CD14-positive monocyte (primary cell): ENCODE measurements around the gene LRRK1. TPM values are rescaled to one million over a fixed set of nuclear protein-coding genes. Genes with fewer than 3 reads are reported as not detected.
"Not testable (repeated sequence)": the region's sequence is repeated elsewhere in the genome, so short reads cannot be mapped to it uniquely, and the experiment has no call there.

ENCODE experiments used
- DNase-seq, 3 donors: peaks; one replicate each; pipeline ENCODE4 v3.0.0-alpha.2; 2011 to 2022
- H2AFZ ChIP-seq: 2 replicates; pipeline ENCODE4 v1.6.0; 2012; ENCODE audit warnings: mild to moderate bottlenecking, low read depth, low read length, inconsistent platforms; ENCODE audit not compliant: insufficient read depth, poor library complexity, severe bottlenecking
- H3K27ac ChIP-seq, 2 donors: 1 replicate in 1 of 2; 2 replicates in 1 of 2; pipeline ENCODE4 v1.5.1; 2012 to 2013; ENCODE audit warnings: low read length in 2 of 2, control low read depth in 1 of 2, inconsistent platforms in 1 of 2, low read depth in 1 of 2, mild to moderate bottlenecking in 1 of 2
- H3K27me3 ChIP-seq, 2 donors: one replicate each; pipeline versions ENCODE4 v1.6.0 to v1.6.1; 2011 to 2013; ENCODE audit warnings: low read length in 2 of 2; ENCODE audit not compliant: control insufficient read depth in 2 of 2, insufficient read depth in 2 of 2
- H3K36me3 ChIP-seq, 2 donors: replicated peaks in 1 of 2; 1 replicate in 1 of 2; 2 replicates in 1 of 2; pipeline versions ENCODE4 v1.5.1 to v1.6.1; 2012 to 2013; ENCODE audit warnings: low read length in 2 of 2, control low read depth in 1 of 2, inconsistent platforms in 1 of 2, mild to moderate bottlenecking in 1 of 2; ENCODE audit not compliant: insufficient read depth in 2 of 2, control insufficient read depth in 1 of 2
- H3K4me1 ChIP-seq, 2 donors: 1 replicate in 1 of 2; 2 replicates in 1 of 2; pipeline versions ENCODE4 v1.5.1 to v1.6.1; 2012 to 2013; ENCODE audit warnings: low read length in 2 of 2, control low read depth in 1 of 2, inconsistent platforms in 1 of 2, mild to moderate bottlenecking in 1 of 2, moderate library complexity in 1 of 2; ENCODE audit not compliant: insufficient read depth in 2 of 2, control insufficient read depth in 1 of 2
- H3K4me2 ChIP-seq: replicated peaks from 2 replicates; pipeline ENCODE3; 2012; ENCODE audit warnings: low read length, moderate library complexity, mild to moderate bottlenecking; ENCODE audit not compliant: poor library complexity, severe bottlenecking; ENCODE audit errors: extremely low read depth
- H3K4me3 ChIP-seq, 3 experiments: fragments of 200-600 bp in 1 of 3; sonication (generic) in 1 of 3; replicated peaks in 1 of 3; 1 replicate in 2 of 3; 2 replicates in 1 of 3; pipeline ENCODE4 v1.5.1; 2011 to 2013; ENCODE audit warnings: low read length in 3 of 3, mild to moderate bottlenecking in 3 of 3, control low read depth in 2 of 3, low read depth in 2 of 3, inconsistent platforms in 1 of 3, moderate library complexity in 1 of 3
- H3K79me2 ChIP-seq: 2 replicates; pipeline ENCODE4 v1.6.0; 2012; ENCODE audit warnings: mild to moderate bottlenecking, control low read depth, inconsistent platforms, low read length, moderate library complexity; ENCODE audit not compliant: insufficient read depth
- H3K9ac ChIP-seq: 2 replicates; pipeline ENCODE4 v1.6.0; 2017; ENCODE audit warnings: low read length, mild to moderate bottlenecking; ENCODE audit not compliant: insufficient read depth, poor library complexity, severe bottlenecking
- H3K9me3 ChIP-seq, 2 donors: replicated peaks in 1 of 2; 1 replicate in 1 of 2; 2 replicates in 1 of 2; pipeline versions ENCODE4 v1.5.1 to v1.6.1; 2012 to 2013; ENCODE audit warnings: low read length in 2 of 2, control low read depth in 1 of 2; ENCODE audit not compliant: control insufficient read depth in 1 of 2, insufficient read depth in 1 of 2
- H4K20me1 ChIP-seq: 2 replicates; pipeline ENCODE4 v1.6.0; 2012; ENCODE audit warnings: mild to moderate bottlenecking, low read length, control low read depth, moderate library complexity; ENCODE audit not compliant: insufficient read depth
- H3K27ac Mint-ChIP-seq, 7 donors: one replicate each; pipeline ENCODE4 v1.8.0; 2020; ENCODE audit warnings: mild to moderate bottlenecking in 7 of 7, mixed read lengths in 7 of 7, moderate library complexity in 6 of 7, inconsistent platforms in 2 of 7
- H3K27me3 Mint-ChIP-seq, 3 donors: one replicate each; pipeline ENCODE4 v1.8.0; 2021 to 2022; ENCODE audit warnings: low read depth in 3 of 3, mild to moderate bottlenecking in 3 of 3, mixed read lengths in 3 of 3, moderate library complexity in 3 of 3, inconsistent platforms in 1 of 3
- H3K36me3 Mint-ChIP-seq, 2 donors: one replicate each; pipeline ENCODE4 v1.8.0; 2020; ENCODE audit warnings: mixed read lengths in 2 of 2, inconsistent platforms in 1 of 2, mild to moderate bottlenecking in 1 of 2
- H3K4me1 Mint-ChIP-seq: one replicate; pipeline ENCODE4 v1.8.0; 2020; ENCODE audit warnings: mild to moderate bottlenecking, mixed read lengths
- H3K4me3 Mint-ChIP-seq, 2 donors: one replicate each; pipeline ENCODE4 v1.8.0; 2020; ENCODE audit warnings: mild to moderate bottlenecking in 2 of 2, mixed read lengths in 2 of 2, moderate library complexity in 1 of 2
- H3K9me3 Mint-ChIP-seq, 7 donors: one replicate each; pipeline ENCODE4 v1.8.0; 2020 to 2022; ENCODE audit warnings: mixed read lengths in 7 of 7, mild to moderate bottlenecking in 6 of 7, moderate library complexity in 6 of 7, inconsistent platforms in 2 of 7
- CTCF ChIP-seq: fragments of 200-600 bp; IDR thresholded peaks from one replicate; pipeline ENCODE4 v1.8.0; 2022; ENCODE audit warnings: antibody characterized with exemption, mild to moderate bottlenecking
- WGBS: methylation state at CpG from one replicate; pipeline ENCODE4 v1.1.5; 2013; ENCODE audit warnings: missing lambda C conversion rate; ENCODE audit not compliant: insufficient coverage; 5-methylcytosine and 5-hydroxymethylcytosine counted together
- intact Hi-C, 2 donors: fragments of 100-400 bp; cut with micrococcal nuclease; formaldehyde crosslinking; loops; one replicate each; pipeline versions ENCODE4 v1.15.0 to v1.15.1; 2023
- polyA plus RNA-seq, 3 donors: library from polyadenylated mRNA; depleted of rRNA in 1 of 3; unstranded in 2 of 3; stranded (reverse) in 1 of 3; fragments of 300-500 nt in 2 of 3; fragments of >200 nt in 1 of 3; fragmentation: Illumina TruSeq in 2 of 3; gene quantifications; 1 replicate in 2 of 3; 2 replicates in 1 of 3; pipeline ENCODE4 v1.2.3, GENCODE V29; 2012 to 2021

The LRRK1 gene
- polyA plus RNA-seq, 3 donors = 1.7 to 18.9 (median 5.4) TPM

GRCh38 chr15:101093958-101094357 lies 174.8 kb downstream of the LRRK1 start:
- Histone ChIP-seq H3K4me2 (no peak overlapping the region), H3K9ac (no peak overlapping the region), H4K20me1 (no peaks in the 10 kb centered on the region), H3K36me3 (no peaks in the 10 kb centered on the region), H3K9me3 (peaks cover 0 to 6% of the 10 kb centered on the region in 2 donors), H3K4me3 (no peak overlapping the region), H3K27ac (no peak overlapping the region), H2AFZ (no peak overlapping the region), H3K27me3 (peaks cover 0 to 4% of the 10 kb centered on the region in 2 donors), H3K79me2 (no peaks in the 10 kb centered on the region), H3K4me1 (peaks cover 1 to 2% of the 10 kb centered on the region in 2 donors)
- Mint-ChIP-seq H3K4me3 (no peak overlapping the region), H3K4me1 (peaks cover 4% of the 10 kb centered on the region), H3K27ac (no peak overlapping the region), H3K9me3 (peaks cover 0 to 10% (median 8%) of the 10 kb centered on the region in 7 donors), H3K27me3 (peaks cover 14 to 18% (median 14%) of the 10 kb centered on the region in 3 donors), H3K36me3 (peaks cover 0 to 7% of the 10 kb centered on the region in 2 donors)
- 100% methylated on average over 5 of the region's 12 CpGs for WGBS
- no peak for TF ChIP-seq CTCF
- intact Hi-C loops = no loop called here
- no peak for DNase-seq

GRCh38 chr15:101095796-101096406 lies 176.7 kb downstream of the LRRK1 start:
- intact Hi-C loops, H3K27ac ChIP-seq, H3K9ac ChIP-seq, H3K36me3 ChIP-seq, H3K4me2 ChIP-seq, H3K27me3 ChIP-seq, H3K9me3 Mint-ChIP-seq, H3K27ac Mint-ChIP-seq, H3K4me1 Mint-ChIP-seq, H3K4me3 ChIP-seq, H3K36me3 Mint-ChIP-seq, H3K9me3 ChIP-seq, H3K79me2 ChIP-seq, DNase-seq, H3K4me1 ChIP-seq, H2AFZ ChIP-seq, H3K4me3 Mint-ChIP-seq, H4K20me1 ChIP-seq: not testable (repeated sequence)
- H3K27me3 Mint-ChIP-seq = peaks cover 3 to 13% (median 10%) of the 10 kb centered on the region in 3 donors
- WGBS = 96% methylated on average over 4 of the region's 6 CpGs
